Measurements from ENCODE around the gene GABRP.
"Not testable (repeated sequence)": the region's sequence is repeated elsewhere in the genome, so short reads cannot be mapped to it uniquely, and the experiment has no call there.

The GABRP gene

DNA sequence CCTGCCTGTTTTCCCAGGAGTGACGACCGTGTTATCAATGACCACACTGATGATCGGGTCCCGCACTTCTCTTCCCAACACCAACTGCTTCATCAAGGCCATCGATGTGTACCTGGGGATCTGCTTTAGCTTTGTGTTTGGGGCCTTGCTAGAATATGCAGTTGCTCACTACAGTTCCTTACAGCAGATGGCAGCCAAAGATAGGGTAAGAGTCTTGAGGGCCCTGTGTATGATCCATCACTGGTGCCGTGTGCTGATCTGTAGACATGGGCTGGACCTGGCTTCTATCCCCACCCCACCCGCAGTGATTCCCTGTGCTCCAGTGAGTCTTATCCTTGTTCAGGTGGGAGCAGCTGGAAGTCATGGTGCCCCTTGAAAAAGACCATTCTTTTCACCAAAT lies 26.0 kb downstream of the GABRP start:
- DNase-seq = peak in 1 of 2 experiments; percentile 57

DNA sequence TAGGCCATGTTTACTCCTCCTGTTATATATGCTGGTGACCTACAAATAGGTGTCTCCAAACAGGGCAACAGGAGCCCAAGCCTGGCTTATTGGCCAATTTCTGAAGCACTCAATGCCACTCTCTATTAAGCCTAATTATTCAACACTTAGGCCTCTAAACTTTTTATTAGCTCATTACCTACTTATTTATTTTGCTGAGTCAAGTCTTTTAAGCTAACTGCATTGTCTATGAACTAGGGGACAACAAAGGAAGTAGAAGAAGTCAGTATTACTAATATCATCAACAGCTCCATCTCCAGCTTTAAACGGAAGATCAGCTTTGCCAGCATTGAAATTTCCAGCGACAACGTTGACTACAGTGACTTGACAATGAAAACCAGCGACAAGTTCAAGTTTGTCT lies 28.2 kb downstream of the GABRP start:
- DNase-seq = no peak

DNA sequence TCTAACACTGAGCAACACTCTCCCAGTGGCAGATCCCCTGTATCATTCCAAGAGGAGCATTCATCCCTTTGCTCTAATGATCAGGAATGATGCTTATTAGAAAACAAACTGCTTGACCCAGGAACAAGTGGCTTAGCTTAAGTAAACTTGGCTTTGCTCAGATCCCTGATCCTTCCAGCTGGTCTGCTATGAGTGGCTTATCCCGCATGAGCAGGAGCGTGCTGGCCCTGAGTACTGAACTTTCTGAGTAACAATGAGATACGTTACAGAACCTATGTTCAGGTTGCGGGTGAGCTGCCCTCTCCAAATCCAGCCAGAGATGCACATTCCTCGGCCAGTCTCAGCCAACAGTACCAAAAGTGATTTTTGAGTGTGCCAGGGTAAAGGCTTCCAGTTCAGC lies 29.7 kb downstream of the GABRP start:
- no peak for DNase-seq

DNA sequence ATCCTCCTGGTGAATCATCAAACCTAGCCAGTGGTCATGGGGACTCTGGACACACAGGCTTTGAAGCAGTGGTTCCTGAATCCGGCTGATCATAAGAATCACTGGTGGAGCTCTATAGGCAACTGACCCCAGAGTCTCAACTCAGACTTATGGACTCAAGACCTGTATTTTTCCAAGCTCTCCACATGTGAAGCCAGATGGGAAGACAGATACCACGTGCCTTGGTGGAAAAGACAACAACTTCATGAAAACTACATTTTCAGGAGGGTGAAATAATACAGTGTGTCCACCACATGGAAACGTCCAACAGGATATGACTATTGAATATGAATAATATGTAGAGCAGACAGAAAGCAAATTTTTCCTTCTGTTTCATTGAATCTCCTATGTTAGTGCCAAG lies 33.7 kb downstream of the GABRP start:
- DNase-seq = no peak

DNA sequence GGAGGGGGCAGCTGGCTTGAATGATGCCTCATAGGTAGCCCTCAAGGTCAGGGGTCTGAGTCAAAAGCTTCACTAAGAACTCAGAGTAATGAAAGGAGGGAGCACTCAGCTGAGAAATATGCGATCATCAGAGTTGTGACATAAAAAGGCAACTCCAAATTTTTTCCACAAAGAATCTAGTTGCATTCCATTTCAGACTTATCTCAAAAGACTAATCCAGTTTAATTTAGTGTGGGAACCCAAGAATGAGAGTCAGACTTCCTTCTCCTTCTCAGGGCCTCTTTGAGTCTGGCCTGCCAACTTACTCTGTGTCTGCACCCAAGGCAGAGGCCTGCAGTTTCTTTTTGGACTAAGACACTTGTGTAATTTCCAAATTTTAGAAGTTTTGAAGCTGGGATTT lies 34.7 kb downstream of the GABRP start:
- DNase-seq = no peak

DNA sequence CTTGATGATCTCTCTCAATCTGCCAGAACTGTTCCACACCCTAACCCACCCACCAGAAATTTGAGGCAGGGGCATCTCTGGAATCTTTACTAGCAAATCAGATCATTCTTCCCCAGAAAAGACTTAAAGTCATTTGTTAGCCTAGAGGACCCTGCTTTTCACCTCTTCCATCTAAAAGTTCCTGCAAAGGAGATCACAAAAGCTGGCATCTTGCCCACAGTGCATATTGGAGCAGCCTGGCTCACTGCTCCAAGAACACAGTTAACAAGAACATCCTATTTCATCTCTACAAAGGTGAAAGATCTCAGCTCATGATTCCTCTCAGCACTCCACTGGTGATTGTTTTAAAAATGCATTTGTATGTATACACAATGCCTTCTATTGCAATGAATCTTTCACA lies 36.3 kb downstream of the GABRP start:
- no peak for DNase-seq

DNA sequence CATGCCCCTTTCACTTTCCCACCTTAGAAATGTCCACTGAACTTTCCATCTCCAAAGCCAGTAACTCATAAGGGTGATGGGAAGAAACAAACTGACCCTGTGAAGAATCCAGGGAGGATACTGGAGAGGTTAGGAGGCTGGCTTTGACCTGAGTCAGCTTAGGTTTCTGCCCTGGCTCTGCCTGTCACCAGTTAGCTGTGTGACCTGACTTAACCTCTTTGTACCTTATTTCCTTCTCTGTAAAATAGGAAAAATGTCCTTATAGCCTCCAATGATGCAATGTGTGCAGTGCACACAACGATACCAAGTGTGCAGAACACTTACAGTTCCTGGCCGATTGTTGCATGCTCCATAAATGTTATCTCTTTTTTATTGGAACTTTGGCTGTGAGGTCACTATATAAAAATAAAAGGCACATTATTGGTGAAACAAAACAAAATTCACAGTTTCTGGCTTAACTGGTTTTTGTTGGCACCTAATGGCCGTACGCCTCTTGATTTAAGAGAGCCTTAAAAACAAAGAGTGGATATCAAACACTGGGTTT lies 37.8 kb downstream of the GABRP start:
- no peak for DNase-seq

DNA sequence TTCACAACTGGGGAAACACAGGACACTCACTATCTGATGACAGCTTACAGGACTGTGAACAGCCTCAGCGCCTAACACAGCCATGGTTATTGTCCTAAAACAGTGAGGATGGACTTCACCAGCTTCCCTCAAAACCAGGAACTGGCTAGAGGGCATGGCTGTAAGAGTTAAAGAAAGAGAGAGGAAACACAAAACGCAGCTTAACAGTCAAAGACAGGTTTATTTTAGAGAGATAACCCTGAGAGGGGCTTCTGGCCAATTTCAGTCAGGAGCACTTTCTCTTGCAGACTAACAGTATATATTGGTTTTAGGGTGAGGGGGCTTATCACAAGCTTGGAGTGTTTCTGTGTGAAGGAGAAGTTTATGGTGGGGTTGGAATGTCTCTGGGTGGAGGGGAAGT lies 42.6 kb downstream of the GABRP start:
- no peak for DNase-seq

DNA sequence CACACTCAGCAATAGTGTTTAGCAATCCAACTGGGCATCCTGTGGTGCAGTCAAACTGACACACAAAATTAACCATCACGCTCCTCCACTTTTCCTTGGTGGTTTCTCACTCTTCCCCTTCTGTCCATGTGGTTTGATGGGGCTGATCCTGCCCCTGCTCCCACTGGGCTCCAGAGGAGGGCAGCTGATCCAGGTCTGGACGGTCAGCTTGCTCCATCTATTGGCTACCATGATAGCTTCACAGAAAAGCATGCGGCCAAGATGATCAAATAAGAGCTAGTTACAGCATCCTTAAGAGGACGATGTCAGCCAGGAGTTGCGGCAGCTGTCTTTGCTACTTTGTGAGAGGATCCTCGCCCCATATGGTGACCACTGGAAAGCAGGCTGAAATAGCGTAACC lies 48.7 kb downstream of the GABRP start:
- no peak for DNase-seq

DNA sequence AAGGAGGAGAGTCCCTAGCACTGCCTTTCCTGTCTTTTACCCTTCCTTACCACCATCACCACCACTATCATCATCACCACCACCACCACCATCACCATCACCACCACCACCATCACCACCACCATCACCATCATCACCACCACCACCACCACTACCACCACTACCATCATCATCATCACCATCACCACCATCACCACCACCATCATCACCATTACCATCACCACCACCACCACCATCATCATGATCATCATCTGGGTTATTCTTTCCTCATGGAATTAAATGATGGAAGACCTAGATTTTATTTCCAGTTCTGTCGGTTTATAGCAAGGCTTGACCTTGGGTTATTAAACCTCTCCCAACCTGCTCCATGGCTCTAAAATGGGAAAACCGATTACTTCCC lies 50.5 kb downstream of the GABRP start:
- DNase-seq = not testable (repeated sequence)

DNA sequence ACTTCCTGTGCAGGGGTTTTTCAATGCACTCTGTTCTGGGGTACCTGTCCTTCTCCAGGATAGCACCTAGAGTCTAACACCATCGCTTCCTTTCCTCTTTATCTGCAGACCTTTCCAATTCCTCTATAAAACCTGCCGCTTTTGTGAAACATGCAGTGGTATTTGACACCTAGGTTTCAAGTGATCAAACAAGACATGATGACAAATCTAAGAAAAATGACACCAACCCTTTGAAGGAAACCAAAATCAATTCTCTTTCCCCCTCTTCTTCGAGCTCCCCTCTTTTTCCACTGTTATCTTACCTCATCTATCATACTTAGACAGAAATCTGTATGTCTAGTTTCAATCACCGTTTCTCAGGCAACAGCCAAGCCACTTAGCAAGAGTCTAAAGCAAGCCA lies 52.7 kb downstream of the GABRP start:
- no peak for DNase-seq

DNA sequence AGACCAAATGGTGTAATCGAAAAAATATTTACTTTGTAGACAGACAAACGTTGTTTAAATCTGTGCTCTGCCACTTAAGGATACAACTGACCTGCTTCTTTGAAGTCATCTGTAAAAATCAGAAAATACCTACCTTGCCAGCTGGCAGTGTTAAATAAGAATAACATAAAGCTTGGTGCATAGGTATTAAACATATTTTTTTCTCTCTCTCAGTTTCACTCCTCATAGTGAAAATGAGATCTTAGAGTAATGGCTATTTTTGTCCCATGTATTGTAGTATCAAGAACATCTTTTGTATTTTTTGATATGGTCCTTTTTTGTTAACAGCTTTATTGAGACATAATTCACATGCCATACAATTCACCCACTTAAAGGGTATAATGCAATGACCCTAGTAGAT lies 60.3 kb downstream of the GABRP start:
- DNase-seq = no peak

DNA sequence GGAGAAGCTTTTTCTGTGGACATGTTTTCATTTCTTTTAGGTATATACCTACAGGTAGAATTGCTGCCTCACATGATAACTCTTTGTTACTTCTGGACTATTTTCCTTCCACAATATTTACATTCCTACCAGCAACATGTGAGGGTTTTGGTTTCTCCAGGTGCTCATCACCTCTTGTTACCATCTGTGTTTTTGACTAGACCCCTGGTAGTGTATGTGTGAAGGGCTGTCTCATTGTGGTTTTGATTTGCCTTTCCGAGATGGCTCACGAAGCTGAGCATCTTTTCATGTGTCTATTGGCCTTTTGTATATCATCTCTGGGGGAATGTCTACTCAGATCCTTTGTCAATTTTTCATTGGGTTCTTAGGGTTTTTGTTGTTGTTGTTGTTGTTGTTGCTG lies 61.1 kb downstream of the GABRP start:
- DNase-seq = no peak

DNA sequence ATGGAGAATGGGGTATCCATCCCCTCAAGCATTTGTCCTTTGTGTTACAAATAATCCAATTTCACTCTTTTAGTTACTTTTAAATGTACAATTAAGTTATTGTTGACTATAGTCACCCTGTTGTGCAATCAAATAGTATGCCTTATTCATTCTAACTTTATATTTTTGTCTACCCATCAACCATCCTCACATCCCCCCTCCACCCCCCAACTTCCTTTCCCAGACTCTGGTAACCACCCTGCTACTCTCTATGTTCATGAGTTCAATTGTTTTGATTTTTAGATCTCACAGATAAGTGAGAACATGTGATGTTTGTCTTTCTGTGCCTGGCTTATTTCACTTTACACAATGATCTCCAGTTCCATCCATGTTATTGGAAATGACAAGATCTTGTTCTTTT lies 62.9 kb downstream of the GABRP start:
- DNase-seq = no peak

DNA sequence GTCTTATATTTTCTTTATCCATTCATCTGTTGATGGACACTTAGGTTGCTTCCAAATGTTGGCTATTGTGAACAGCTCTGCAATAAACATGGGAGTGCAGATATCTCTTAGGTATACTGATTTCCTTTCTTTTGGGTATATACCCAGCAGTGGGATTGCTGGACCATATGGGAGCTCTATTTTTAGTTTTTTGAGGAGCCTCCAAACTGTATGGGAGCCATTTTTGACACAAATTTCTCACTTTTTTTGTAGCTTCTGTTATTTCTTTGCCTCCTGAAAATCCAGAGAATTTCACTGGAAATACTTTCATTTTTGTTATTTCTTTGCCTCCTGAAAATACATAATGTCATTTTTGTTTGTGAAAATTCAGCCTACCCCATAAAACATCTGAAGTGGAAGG lies 63.3 kb downstream of the GABRP start:
- no peak for DNase-seq

DNA sequence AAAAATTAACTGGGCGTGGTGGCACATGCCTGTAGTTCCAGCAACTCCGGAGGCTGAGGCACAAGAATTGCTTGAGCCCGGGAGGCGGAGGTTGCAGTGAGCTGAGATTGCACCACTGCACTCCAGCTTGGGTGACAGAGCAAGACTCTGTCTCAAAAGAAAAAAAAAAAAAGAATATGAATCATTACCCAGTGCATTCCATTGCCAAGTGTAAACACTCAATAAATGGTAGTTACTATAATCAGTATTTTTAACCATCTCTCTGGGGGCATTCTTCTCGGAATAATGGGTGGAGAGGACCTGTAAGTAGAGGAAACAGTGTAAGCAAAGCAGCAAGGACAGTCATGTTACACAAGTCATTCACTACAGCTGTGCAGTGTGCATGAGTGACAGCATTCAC lies 64.5 kb downstream of the GABRP start:
- no peak for DNase-seq

DNA sequence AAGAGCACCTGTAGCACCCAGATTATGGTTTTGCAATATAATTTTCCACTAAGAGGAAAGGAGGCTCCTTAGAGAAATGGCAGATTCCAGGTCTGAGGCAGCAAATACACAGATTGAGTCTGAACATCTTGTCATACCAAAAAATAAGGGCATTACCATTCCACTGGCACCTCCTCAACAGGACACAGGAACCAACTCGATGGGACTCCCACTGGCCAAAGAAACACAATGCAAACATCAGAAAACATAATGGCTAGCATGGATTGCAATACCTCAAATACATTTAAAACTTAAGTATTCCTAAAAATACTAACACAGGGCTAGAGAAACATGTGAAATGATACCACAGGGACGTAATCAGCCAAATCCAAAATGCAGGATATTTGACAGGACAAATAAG lies 65.8 kb downstream of the GABRP start:
- no peak for DNase-seq

DNA sequence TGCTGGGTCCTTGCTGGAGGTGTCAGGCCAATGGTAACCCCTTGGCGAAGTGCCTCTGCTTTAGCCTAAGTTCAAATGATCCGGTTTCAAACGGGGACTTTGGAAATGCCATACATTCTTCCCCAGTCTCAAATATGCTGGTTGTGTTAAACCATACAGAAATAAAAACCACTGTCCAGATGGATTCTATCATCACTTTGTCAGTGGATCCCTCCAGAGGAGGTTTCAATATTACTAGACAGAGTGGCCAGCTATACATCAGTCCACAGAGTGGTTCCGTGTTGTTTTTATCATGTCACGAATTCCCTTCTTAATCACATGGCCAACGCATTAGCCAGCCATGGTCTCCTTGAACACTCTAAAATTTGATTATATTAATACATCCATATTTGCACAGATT lies 71.0 kb downstream of the GABRP start:
- no peak for DNase-seq

DNA sequence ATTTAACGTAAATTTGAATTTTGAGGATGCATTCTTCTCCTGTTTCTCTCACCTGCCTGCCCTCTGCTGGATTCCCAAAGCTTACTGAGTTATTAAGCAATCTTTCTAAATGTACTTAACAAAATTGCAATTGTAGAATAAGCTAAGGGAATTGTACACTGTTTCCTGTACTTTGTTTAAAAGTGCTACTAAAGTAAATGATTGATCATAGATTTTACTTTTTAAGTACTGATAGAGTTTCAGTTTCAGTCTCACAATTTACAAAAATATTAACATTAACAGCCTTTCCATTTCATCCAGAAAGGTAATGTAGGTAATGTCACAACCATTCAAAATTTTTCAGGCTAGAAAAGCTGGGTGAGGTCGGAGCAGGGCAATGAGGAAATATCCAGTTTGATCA lies 73.5 kb downstream of the GABRP start:
- no peak for DNase-seq

DNA sequence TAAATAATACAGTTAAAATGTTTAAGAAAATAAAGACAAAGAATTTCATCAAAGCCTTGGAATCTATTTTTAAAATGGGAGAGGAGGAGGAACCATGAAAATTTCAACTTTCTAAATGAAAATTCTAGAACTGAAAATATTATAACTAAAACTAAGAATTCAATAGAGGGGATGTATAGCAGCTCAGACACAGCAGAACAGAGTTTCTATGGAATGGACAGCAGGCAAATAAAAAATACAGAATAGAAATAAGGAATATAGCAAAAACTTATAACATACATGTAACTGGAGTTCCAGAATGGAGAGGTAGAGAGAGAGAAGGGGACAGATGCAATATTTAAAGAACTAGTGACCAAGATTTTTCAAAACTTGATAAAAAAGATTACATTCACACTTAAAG lies 76.9 kb downstream of the GABRP start:
- no peak for DNase-seq

DNA sequence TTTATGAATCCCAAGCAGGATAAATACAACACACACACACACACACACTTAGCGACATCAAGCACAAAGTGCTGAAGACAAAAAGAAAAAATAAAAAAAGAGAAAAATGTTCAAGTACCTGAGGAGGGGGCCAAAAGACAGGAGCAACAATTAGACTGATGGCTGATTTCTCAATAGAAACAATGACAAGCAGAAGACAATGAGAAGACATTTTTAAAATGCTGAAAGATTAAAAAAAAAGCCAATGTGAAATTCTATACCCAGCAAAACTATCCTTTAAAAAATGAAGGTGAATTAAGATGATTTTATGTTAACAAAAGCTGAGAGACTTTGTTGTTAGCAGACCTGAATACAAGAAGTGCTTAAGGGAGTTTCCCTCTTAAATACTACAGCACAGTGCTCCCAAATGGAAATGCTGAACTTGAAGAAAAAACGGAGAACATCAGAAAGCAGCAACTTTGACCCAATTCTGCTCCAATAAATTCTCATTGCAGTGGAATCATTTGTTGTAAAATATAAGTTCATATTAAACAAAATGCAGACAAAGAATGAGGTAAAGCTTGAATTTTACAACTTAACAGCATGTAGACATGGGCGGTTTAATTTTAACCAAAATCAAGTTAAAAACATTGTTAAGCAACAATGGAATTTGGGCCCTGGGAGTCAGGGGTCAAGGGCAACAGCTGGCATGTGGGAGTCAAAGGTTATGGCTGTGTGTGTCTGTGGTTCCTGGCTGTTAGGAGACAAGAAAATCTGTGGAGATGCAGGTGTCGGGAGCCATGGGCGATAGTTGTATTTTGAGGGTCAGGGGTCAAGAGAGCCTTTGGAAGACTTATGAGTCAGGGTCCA lies 77.5 kb downstream of the GABRP start:
- no peak for DNase-seq

DNA sequence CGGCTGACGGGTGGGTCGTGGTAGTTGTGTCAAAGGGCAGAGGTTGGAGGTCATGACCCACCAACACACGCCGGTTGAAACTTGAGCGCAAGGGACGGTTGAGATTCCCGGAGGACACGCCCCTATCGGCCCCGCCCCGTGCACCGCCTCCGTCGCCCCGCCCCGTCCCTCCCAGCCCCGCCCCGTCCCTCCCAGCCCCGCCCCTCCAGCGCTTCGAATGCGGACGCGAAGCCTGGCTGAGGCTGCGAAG lies 78.1 kb downstream of the GABRP start:
- DNase-seq = no peak

DNA sequence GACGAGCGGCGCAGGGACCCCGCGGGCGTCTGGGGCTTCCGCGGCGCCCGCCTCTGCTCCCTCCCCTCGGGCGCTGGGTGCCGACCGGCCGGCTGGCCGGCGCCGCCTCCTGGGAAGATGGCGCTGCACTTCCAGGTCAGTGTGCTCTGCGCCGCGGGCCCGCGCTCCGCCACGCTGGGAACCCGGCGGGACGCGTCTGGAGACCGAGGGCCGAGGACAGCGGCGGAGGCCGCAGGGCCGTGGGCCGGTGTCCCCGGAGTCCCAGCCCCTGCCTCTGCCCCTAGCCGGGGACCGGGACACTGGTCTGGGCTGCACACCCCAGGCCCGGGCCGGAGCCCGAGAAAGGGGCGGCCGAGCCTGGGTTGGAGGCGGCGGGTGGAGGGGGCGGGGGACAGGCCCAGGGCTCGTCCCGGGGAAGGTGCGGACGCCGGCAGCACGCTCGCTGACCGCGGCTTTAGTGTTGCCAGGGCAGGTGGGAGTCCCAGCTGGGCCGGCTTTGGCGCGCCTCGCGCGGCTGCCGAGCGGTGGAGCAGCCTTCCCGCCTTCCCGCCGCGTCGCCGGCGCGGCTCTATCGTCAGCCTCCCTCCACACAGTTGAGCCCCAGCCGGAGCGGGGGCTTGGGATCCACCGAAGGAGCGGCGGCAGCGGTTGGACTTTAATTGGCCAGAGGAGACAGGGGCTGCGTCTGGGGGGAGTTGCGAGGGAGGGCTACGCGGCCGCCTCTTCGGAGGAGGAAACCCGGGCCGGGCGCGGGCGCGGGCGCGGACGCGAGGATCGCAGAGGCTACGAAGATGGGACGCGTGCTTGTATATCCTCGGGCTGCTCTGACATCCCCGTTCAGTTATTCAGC lies 78.6 kb downstream of the GABRP start, which contains the start of gene RANBP17:
RANBP17 (plus strand) TSS at position 102 of the 850 bp plus-strand sequence.
- peak; percentile 40 to 73 for DNase-seq

DNA sequence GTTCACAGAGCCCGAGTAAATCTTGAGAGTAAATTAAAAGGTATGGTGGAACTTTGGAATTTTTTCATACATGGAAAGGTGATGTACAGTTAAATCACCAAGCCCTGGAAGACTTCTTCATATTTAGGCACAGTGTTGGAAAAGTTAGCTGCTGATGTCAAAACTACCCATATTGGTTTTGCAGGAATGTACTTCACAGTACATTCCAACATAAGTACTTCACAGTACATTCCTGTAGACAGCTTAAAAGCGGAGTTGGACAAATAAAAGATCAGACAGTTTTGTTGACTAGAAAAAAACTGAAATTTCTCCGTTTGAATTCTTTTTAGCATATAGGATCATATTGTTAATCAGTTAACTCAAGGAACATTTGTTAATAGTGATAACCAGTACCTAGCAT lies 80.1 kb downstream of the GABRP start:
- no peak for DNase-seq
